OCI-M1 (cell line): ENCODE data around the gene INHBB.

Experiments used
- DNase-seq: peaks from one replicate; lab custom pipeline; 2025; lab: John Stamatoyannopoulos, UW

Gene INHBB

DNA sequence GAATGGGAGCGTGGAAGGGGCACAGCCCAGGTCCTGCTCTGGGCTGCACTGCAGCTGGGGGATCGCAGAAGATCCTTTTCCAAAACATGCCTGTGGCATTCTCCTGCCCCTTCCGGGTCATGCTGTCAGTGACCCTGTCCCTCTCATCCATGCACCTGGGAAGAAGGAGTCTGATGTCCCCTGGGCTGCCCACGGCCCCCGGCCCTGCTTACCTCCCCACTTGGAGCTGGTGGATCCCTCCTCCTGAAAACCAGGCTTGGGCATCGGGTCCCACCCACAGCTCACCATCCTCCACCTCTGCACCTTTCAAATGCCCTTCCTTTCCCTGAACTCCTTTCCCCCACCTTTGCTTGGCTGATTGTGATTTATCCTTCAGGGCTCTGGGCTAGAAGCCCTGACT is 11.8 kb downstream of the INHBB start:
- no peak for DNase-seq

DNA sequence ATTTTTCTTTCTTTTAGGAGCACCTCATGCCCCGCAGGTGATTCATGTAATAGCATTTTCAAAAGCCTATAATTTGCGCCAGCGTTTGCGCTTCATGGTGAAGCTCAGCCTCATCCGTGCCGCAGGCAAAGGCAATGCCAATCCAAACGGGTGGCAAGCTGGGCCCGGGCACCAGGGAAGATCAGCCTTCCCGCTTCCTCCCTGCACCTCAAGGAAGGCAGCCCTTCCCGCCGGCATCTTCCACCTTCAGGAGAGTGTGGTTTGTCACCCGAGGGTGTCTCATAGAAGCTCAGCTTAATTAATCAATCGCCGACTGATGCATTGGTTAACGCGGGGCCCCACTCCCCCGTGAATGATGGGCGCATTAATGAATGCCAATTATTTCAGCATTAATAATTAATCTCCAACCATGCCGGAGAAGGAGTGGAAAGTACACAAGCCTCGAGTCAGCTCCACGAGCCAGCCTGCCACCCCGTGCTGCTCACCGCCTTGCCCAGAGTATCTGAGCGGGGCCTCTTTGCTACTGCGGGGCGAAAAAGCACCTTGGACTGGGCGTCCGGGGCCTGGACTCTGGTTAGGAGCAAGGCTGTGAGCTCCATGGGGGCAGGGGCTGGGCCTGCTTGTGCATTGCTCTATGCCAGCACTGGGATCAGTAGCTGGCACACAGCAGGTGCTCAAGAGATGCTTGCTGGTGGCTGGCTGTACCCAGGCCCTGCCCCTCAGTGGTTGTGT is 13.0 kb downstream of the INHBB start:
- DNase-seq, result no peak

DNA sequence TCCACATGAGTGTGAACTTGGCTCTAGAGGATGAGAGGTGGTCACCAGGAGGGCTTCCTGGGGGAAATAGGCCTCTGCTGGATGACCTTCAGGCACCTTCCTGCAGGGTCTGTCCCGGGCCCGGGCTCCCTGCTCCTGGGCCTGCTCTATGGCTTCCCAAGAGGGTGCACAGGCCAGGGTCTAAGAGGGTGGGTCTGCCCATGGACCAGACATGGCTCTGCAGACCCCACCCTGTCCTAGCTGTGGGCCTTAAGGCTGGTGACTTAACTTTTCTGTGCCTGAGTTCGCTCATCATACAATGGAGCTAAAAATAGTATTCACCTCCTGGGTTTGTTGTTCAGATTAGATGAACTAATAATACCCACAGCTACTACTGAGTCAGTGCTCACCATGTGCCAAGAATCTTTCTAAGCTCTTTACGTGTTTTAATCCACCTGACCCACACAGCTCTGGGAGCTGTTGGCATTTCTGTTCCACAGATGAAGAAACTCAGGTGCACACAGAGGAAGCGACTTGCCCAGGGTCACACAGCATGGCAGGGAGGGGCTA is 14.4 kb downstream of the INHBB start:
- no peak for DNase-seq

DNA sequence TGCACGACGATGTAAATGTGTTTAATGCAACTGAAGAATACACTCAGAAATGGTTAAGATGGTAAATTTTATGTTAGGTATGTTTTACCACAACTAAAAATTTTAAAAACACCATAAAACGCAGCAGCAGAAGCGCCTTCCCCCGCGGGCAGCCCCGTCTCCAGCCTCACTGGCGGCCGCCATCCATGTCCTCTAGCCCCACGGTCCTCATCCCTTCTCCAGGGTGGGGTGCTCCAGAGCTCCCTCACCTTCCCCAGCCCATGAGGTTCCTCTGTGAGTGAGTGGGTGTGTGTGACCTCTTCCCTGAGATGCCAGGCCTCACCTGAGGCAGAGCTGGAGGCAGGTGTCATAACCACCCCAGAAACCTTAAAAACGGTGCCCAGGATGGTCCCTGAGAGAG is 17.0 kb downstream of the INHBB start:
- DNase-seq, result no peak

DNA sequence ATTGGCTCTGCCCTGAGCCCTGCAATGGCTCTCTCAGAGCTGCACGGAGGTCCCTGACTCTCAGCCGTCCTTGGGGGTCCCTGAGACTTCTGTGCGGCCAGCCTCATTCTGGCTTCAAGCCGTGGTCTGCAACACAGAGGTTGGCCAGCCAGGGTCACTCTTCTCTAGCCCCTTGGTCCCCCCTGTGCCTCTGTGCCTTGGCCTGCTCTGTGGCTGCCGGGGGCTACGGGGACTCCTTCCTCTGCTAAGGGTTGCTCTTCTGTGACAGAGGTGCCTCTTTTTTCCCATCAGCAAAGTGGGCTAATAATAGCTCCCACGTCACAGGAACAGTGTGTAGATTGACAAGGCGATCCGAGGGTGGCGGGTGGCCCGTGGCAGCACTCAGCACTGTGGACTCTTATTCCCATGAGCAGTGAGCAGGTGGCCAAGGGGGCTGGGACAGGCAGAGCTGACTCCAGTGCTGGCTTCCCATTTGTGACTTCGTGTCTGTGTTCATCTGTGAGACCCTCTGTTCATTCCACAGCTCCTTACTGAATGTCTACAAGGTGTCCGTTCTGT is 19.4 kb downstream of the INHBB start:
- no peak for DNase-seq

DNA sequence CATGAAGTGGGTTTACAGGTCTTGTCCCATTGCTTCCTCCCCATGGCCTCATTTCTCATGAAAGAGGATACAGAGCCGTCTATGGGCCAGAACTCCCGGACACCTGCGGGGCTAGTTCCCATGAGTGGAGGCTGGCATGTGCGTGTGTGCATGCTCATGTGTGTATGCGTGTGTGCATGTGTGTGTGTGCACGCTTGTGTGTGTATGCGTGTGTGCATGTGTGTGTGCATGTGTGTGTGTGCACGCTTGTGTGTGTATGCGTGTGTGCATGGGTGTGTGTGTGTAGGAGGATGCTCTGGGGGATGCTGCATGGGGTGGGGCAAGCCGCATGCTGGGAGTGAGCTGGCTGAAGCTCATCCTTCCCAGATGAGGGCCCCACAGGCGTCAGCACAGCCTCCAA is 20.8 kb downstream of the INHBB start:
- DNase-seq, result no peak

DNA sequence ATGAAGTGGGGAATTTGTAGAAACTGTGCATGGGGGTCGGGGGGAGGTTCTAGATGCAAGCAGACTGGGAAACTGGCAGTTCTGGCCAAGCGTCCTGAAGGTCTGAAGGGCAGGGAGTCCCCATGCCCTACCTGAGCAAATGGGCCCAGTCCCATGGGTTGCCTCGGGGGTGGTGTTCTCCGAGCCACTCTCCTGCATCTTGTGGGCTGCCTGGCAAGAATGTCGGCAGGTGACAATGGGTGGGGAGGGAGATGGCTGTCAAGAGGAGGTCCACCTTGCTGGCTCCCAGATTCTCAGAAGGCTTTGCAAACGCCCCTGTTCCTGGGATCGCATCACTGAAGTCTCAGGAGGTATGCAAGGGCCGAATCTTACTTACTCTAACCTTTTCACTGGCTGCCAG is 21.3 kb downstream of the INHBB start:
- no peak for DNase-seq

DNA sequence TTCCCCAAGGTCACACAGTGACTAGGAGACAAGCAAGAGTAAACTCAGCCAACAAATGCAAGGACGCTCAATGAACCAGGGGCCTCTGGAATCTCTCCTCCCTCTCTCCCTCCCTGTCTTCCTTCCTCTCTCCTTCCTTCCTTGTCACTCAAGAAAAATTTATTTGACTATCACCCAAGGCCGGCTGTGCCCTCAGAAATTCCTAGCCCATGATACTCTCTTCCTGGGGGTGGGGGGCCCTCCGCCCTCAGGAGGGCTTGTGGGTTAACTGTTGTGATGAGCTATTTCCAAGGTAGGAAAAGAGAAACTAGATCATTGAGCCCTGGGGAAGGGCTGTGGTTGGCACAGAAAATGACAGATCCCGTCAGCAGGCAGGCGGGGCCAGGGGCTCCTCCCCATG is 21.7 kb downstream of the INHBB start:
- no peak for DNase-seq

DNA sequence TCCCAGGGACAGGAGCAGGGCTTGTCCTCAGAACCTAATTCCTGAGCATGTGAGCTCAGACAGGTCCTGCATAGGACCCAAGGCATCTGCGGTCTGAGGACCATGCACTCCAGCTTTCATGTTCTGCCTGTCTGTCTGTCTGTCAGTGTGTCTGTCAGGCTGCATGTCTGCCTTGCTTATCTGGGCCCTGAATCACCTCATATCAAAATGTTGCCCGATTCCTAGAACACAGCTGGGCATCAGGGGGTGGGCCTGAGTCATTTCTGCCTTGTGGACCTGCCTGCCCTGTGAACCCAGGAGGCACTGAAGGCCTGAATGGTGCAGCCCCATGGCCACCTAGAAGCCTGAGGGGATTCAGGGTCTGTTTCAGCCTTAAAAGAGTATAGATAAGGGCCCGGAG is 22.1 kb downstream of the INHBB start:
- no peak for DNase-seq

DNA sequence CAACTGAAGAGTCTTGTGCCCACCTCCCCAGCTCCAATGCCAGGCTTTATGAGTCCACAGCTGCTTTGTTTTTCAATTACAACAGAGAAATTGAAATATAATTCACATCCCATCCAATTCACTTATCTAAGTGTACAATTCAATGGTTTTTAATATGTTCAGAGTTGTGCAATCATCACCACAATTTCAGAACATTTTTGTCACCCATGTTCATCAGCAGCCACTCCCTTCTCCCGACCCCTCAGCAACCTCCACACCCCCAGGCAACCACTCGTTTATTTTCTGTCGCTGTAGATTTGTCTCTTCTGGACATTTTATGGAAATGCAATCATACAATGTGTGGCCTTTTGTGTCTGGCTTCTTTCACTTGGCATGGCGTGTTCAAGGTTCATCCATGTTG is 23.3 kb downstream of the INHBB start:
- DNase-seq, result no peak

DNA sequence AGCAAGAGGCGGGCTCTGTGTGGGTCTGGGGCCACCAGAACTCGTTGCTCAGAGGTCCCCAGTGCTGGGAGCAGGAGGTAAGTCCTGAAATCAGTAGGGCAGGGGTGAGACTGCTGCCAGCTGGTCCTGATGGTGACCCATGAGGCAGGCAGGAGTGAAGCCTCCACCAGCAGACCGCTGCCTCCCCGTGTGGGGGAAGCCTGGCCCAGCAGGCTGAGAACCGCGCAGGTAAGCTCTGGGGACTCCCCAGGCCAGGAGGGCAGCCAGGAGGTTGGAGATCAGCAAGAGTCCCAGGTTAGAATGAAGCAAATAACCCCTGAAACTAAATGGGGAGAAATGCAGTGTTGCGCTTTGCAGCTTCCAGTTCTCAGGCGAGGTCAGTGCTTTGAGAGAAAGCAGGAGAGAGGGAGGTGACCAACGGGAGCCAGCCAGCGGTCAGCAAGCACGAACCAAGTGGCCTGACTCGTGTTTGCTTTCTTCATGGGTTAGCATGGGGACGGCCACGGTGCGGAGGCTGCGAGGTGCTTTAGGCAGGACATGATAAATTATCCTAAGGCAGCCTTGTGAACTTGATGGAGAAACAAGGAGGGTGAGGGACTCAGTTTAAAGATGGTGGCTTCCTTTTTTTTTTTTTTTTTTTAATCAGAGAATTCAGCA is 26.2 kb downstream of the INHBB start:
- no peak for DNase-seq

DNA sequence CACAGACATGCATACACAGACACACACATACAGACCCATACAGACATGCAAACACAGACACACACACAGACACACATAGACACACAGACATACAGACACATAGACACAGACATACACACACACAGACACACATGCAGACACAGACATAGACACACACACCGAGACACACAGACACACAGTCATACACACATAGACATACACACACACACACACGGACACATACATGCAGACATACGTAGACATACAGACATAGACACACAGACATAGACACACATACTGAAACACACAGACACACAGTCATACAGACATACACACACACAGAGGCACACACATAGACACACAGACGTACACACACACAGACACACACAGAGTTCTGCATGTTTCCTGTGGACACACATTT is 26.9 kb downstream of the INHBB start:
- DNase-seq, result no peak

DNA sequence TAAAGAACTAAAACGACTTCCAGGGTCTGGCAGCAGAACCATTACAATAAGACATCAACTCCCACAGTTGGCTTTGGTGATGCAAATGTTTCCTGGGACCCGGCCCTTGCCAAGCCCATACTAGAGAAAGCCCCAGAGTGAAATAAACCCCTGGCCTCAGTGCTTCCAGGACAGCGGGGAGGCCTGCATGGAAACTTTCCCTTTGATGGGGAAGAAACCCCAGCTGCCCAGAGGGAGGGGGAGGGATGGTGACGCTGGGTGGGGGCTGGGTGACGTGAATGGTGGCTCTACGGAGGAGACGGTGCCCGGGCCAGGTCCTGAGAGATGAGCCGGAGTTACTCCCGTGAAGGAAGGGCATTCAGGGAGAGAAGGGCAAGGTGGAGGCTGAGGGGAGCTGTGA is 27.5 kb downstream of the INHBB start:
- no peak for DNase-seq

DNA sequence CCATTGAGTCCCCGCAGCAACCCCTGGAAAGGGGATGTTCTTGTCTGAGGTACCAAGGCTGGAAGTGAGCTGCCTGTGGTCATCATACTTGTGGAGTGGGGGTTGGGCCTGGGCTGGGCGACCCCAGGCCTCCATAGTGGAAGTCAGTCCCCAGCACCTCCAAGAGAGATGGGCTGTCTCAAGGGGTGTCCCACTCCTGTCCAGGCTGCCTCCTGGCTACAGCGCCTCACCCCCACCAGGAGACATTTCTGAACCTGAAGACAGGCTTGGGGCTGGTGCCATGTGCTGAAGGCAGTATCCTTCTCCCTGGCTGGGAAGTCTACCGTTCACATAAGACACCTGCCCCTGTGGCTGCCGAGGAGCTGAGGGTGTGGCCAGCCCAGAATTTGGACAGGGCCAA is 28.9 kb downstream of the INHBB start:
- no peak for DNase-seq

DNA sequence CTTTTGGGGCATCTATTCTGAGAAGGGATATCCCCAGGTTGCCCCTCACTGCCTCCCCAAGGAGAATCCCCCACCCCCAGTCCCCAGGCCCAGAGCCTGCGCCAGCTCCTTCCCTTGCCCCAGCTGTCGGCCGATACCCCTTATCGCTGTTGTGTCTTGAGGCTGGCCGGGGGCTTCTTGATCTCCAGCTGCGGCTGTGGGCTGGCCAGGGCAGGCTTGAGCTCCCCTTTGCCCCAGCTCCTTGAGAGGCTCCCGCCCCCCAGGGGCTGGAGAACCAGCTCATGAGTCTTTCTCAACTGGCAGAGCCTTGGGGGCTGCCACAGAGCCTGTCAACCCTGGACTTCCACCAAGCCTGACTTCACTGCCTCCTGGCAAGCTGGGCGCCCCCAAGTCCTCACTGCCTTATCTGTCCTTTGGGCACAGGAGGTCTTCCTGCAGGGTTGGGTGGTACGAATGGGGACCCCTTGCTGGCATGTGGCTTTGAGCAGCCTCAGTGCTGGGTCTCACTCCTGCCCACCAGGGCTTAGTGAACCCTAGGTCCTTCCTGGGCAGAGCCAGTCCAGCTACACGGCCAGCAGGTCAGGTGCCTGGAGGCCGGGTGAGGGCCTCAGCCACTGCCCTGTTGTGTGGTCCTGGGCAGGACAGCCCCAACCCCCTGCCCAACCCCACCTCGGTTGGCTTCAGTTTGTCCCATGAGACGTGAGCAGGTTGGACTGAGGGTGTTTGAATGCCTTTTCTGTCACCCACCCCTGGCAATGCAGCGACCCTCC is 29.5 kb downstream of the INHBB start:
- no peak for DNase-seq

DNA sequence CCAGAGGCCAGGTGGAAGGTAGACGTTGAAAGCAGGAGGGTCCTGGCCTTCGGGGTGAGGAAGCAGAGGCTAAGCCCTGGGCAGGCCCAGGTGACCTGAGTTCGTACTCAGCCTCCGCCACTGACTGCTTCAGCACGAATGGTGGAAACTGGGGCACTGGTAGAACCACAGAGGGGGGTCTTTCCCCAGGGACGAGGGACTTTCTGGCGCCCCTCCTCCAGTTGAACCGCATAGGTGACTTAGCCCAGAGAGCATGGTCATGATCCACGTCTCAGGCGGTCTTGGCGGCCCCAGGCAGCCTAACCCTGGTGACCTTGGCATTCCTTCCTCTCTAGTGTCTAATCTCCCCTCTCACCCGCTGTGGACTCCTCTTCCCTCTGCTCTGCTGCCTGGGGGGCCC is 30.2 kb downstream of the INHBB start:
- DNase-seq, result no peak

DNA sequence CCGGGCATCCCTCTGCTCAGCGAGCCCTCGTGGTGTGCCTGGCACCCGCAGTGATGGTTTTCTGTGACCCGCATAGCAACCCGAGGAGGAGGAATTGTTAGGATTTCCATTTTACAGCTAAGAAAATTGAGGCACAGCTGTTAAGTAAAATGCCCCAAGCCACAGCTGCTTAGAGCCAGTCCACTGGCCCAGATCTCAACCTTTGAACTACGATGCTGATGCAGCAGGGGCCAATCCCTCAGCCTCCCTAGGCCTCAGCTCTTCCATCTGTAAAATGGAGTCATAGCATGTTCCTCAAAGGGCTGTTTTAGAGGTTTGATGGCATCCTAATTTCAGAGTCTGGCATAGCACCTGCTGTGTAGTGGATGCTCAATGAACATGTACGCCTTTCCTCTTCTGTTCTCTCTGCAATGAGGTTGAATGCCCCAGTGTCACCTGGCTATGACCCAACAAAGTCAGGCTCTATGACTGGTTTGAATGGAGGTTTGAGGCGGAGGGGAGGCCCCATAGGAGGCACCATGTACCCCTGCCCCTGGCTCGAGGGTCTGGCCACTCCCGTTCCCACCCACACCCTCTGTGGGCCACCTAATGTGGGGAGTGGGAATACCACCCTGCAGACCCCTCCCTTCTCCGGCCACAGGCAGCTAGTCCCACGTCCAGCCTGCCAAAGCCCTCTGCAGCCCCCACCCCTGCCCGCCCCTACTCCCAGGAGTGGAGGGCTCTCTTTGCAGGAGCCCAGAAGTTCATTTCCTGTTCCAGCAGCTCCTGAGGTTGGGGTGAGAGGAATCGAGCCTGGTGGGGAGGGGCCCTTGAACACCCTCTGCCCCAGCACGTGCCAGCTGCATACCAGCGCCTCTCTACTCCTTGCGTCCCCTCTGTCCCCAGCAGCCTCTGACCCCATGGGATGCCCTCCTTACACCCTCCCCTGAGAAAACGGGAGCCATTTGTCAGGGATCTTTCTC is 31.0 kb downstream of the INHBB start:
- no peak for DNase-seq

DNA sequence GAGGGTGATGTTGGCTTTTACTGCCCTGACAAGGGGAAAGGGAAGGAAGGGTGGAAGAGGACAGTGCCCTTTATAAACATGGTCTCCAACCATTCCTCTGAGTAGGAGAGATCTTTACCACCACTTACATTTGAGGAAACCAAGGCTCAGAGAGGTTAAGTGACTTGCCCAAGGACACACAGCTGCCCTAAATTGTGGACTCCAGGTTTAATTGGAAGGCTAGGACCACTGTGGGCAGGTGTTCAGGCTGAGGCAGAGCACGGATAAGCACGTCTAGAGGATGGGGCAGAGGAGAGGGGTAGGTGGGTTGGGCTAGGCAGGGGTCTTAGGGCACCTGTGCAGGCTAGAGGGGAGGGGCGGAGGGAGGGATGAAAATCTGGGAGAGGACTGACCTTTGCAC is 32.7 kb downstream of the INHBB start:
- no peak for DNase-seq

DNA sequence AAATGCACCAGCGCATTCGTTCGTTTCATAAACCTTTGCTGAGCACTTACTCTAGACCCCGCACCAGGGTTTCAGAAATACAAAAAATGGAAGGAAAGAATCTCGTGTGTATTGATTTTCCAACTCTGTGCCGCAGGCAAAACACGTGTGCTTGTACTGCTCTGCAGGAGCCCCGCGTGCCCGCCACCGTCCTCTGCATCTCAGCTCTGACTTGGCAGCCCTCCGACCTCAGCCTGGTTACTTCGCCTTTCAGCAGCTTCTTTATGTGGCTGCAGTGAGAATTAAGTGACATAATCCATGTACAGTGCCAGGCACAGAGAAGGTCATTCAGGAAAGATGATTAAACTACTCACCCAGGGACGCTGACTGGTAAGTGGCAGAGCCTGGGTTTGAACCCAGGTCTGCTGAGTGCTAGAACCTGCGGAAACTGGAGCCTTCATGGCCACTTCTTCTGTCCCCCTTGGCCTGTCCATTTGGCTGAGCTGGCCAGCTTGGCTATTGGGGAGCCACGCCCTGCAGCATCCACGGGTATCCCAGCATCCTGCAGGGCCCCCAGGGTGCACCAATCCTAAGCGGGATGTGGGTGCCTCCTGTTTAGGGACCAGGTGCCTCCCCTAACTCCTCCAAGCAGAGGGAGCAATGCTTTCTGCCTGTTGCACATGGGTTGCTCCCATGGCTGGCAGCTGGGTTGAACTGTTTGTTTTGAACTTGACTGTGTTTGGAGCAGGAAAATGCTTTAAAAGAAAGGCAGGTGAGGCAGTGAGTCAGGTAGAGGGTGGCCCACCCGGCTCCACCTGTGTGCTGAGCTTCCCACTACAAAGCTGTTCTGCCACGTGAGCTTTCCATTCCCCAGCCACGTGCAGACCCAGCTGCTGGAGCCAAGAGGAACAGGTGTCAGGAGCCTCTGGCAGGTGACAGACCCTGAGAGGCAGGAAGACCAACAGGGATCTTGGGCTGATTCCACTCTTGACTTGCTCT is 34.3 kb downstream of the INHBB start:
- DNase-seq, result no peak

DNA sequence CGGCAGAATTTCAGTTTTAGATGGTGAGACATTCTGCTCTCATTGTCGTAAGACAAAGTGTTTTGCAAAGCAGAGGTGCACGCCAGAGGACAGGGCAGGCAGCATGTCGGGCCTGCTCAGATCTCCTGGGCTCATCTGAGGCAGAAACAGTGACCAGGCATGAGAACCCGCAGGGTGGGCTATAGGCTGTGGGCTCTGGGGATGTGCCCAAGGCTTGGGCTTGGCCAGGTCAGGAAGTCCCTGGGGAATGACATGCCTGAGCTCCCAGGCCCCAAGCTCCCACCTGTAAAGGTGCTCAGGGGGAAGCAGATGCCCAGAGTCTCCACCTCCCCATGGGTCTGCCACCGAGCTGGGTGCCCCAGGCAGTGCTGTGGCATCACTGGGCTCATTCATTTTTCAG is 35.3 kb downstream of the INHBB start:
- DNase-seq, result no peak
